ENCODE data around the gene SH3D19.
"Not testable (repeated sequence)": the region's sequence is repeated elsewhere in the genome, so short reads cannot be mapped to it uniquely, and the experiment has no call there.

Gene SH3D19

DNA sequence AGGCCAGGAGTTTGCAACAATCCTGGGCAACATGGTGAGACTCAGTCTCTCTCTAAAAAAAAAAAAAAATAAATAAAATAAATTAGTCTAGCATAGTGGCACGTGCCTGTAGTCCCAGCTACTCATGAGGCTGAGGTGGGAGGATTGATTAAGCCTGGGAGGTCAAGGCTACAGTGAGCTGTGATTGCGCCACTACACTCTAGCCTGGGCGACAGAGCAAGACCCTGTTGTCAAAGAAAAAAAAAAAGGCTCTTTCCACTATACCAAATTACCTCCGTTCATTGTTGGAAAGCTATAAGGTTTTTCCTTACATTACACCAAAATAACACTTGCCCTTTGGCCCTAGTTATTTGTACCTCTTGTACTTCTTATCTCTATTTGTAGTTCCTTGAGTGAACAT lies 58.3 kb downstream of the SH3D19 start:
- no peak for FAIRE-seq

DNA sequence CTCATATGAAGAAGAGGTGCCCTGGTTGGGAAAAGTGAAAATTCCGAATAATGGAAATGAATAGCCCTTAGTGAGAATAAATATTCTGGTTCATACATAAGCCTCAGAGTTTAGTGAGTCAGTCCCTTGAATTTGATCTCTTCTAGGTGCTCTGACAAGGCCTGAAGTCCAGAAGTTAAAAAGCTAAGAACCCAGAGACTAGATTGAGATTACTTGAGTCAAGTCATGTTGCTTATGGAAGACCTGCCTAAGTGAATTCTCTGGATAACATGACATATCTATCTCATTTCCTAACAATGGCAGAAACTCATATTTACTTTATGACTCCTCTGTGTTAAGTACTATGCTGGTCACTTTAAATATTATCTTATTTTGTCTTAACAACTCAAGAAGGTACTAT lies 58.9 kb downstream of the SH3D19 start:
- no peak for FAIRE-seq

- FAIRE-seq = no peak
Measured at GRCh38 chr4:151263455-151263854, 62.0 kb downstream of the SH3D19 start.

DNA sequence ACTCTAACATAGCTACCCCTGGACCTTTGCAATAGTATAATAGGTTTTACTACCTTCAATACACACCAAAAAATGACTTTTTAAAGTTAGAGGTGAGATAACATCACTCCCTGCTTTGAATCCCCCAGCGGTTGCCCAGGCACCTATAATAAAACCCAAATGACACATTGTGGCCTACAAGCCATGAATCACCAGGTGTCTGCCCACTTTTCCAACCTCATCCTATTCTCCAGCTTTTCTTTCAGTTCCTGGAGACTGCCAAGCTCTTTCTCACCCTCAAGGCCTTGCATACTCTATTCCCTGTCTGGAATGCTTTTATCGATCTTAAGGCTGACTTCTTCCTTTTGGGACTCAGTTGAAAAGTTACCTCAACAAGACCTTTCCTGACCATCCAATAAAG lies 64.9 kb downstream of the SH3D19 start:
- no peak for FAIRE-seq

GRCh38 chr4:151259752-151260151 lies 65.7 kb downstream of the SH3D19 start:
- FAIRE-seq = no peak

DNA sequence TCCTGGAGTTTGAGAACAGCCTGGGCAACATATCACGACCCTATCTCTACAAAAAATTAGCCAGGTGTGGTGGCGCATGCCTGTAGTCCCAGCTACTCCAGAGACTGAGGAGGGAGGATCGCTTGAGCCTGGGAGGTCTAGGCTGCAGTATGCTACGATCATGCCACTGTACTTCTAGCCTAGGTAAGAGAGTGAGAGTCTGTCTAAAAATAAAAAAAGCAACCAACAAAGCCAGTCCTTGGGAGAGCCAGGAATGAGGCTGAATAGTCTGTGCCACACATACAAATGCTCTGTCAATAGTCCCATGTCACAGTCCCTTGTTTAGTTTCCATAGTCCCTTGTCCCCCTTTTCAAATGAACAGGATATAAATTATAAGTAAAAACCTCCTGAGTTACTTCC lies 67.7 kb downstream of the SH3D19 start:
- FAIRE-seq = no peak

GRCh38 chr4:151256134-151256533 lies 69.3 kb downstream of the SH3D19 start:
- no peak for FAIRE-seq

- not testable (repeated sequence) for FAIRE-seq
Measured at GRCh38 chr4:151255680-151256079, 69.7 kb downstream of the SH3D19 start.

DNA sequence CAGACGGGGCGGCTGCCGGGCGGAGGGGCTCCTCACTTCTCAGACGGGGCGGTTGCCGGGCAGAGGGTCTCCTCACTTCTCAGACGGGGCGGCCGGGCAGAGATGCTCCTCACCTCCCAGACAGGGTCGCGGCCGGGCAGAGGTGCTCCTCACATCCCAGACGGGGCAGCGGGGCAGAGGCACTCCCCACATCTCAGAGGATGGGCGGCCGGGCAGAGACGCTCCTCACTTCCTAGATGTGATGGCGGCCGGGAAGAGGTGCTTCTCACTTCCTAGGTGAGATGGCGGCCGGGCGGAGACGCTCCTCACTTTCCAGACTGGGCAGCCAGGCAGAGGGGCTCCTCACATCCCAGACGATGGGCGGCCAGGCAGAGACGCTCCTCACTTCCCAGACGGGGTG lies 70.2 kb downstream of the SH3D19 start:
- not testable (repeated sequence) for FAIRE-seq

DNA sequence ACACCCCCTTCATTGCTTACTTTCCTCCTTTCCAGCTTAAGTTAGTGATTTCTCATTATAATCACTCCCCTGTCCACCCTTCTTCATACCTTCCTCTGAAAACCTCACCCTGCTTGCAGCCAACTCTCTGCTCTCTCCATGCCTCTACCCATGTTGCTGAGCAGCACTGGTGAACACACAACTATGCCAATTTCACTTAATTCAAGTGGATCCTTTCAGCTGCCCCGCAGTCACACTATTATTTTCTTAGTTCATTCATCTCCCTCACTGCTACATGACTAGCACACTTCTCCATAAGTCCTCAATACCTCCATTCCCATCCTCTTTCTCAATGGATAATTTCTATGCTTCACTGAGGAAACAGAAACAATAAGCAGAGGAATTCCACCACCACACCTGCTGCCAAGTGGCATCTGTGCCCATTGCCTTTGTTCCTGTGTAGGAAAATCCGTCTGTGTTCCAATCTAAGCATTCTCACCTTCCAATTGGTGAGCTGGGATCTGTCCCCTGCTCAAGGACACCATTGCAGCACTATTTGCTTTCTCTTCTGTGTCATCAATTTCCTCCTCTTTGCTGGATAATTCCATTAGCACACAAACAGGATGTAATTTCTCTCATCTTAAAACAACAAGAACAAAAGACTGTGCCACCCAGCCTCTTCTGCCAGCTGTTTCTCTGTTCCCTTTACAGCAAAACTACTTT lies 73.7 kb downstream of the SH3D19 start:
- FAIRE-seq = no peak

DNA sequence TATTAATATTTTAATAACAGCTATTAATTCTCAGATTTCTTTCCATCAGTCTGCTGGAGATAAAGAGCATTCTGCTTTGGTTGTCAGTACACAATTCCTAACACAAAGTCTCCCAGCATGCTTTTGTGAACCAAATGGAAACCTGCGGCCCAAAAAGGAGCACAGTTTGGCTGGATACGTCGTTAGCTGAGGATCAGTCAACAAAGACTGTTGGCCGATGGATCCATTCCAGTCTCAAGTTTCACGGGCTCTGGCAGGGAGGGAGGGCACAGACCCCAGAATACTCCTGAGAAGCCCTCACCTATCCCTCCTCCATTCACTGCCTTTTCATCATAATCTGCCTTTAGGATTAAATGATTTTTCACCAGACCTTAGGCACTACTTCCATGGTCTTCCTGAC lies 74.7 kb downstream of the SH3D19 start:
- no peak for FAIRE-seq

DNA sequence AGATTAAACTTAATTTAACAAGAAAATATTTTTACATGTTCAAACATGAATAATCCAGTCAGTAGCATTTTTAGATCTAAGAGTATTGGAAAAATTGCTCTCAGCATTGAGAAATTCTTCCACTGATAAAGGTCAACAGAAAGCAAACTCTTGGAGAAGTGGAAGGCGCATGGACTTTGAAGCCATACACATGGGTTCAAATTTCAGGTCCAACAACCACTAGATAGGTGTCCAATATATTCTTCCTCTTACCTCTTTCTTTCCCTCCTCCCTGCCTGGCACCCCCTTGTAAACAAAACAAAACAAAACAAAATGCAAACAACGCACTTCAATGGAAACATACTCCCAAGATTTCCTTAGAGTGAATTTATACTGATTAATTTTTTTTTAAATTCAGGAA lies 76.9 kb downstream of the SH3D19 start:
- FAIRE-seq = no peak

DNA sequence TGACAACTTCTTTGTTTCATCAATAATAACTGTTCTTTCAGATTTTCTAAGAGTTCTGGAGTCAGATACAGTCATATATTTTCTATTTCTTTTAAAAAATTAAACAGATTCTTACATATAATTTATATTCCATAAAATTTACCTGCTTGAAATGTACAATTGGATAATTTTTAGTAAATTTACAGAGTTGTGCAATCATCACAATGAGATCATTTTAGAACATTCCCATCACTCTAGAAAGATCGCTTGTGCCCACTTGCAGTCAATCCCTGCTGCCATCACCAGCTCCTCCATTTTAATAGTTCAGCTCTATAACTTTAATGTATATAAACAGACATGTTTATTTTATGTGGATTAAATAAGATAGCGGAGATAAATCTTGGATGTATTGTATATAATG lies 78.0 kb downstream of the SH3D19 start:
- no peak for FAIRE-seq

DNA sequence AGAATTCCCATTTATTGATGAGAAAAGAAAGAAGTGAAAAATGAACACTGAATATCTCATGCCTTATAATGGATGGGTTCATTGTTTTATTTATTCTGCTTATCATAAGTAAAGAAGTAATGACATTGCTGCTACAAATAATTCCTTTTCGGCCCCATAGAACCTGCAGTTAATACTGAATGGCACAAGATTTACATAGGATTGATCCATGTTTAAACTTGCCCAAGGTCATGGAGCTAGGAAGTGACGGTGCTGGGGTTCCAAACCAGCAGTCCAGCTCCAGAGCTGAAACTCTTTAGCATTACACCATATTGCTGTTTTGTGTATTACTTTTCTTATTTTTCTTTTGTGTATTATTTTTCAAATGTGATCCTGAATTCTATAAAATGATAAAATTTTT lies 78.7 kb downstream of the SH3D19 start:
- no peak for FAIRE-seq

DNA sequence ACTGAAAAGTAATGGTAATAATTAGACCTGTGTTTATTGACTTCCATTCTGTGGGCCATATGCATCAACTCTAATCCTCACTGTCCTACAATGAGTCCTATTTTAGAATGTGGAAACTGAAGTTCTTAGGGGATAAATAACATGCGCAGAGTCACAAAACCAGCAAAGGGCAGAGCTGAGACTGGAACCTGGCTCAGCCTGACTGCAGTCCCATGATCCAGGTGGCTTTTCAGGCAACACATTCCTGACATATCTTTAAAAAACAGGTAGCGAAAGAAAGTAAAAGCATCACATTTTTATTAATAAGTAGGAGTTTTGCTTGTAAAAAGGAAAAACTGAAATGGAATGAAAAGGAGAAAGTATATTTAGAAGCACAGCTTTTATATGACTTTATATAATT lies 83.1 kb downstream of the SH3D19 start:
- no peak for FAIRE-seq

- no peak for FAIRE-seq
Measured at GRCh38 chr4:151239608-151240007, 85.8 kb downstream of the SH3D19 start.

DNA sequence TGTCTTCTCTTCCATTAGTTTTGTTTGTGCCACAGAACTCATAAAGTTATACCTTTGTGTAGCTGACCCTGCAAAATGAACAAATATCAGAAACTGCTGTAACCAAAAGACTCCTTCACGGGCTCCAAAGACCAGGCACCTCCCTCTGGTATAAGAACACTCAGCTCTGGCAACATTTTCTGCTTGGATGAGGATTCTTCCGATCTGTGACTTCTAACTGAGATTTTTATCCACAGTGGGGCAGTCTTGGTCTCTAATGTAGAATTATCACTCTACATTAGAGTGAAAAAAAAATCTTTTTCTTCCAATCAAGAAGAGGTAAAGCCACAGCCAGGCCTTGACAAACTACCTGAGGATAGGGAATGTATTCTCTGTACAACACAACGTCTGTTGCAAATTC lies 86.9 kb downstream of the SH3D19 start:
- no peak for FAIRE-seq

DNA sequence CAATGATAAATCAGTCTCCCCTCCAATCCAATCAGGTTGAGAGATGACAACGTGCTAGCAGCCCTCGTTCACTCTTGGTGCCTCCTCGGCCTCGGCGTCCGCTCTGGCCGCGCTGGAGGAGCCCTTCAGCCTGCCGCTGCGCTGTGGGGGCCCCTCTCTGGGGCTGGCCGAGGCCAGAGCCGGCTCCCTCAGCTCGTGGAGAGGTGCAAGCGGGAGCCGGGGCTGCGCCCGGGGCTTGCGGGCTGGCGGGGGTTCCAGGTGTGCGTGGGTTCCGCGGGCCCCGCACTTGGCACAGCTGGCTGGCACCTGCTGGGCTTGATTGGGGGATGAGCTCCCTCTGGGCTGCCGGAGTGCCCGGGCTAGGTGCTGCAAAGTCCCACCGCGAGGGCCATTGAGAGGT lies 89.4 kb downstream of the SH3D19 start:
- FAIRE-seq = no peak

- not testable (repeated sequence) for FAIRE-seq
Measured at GRCh38 chr4:151235373-151235772, 90.0 kb downstream of the SH3D19 start.

- no peak for FAIRE-seq
Measured at GRCh38 chr4:151233600-151233999, 91.8 kb downstream of the SH3D19 start.

DNA sequence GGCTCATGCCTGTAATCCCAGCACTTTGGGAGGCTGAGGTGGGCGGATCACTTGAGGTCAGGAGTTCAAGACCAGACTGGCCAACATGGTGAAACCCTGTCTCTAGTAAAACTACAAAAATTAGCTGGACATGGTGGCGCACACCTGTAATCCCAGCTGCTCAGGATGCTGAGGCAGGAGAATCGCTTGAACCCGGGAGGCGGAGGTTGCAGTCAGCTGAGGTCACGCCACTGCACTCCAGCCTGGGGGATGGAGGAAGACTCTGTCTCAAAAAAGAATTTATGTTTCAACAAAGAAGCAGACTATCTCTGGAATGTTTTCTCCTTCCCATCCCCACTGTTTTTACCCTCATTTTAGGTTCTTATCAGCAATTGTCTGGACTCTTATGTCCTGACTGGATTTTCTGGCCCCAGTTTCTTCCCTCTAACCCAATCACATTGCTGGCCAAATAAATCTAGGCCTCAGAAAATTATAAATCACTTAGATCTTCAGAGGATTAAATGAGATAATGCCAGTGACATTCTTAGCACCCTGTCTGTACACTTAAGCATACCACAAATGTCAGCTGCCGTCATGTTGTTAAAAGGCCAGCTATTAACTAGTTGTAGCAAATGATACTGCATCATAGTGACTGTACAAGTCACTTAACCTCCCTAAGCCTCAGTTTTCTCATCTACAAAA lies 93.3 kb downstream of the SH3D19 start:
- no peak for FAIRE-seq

DNA sequence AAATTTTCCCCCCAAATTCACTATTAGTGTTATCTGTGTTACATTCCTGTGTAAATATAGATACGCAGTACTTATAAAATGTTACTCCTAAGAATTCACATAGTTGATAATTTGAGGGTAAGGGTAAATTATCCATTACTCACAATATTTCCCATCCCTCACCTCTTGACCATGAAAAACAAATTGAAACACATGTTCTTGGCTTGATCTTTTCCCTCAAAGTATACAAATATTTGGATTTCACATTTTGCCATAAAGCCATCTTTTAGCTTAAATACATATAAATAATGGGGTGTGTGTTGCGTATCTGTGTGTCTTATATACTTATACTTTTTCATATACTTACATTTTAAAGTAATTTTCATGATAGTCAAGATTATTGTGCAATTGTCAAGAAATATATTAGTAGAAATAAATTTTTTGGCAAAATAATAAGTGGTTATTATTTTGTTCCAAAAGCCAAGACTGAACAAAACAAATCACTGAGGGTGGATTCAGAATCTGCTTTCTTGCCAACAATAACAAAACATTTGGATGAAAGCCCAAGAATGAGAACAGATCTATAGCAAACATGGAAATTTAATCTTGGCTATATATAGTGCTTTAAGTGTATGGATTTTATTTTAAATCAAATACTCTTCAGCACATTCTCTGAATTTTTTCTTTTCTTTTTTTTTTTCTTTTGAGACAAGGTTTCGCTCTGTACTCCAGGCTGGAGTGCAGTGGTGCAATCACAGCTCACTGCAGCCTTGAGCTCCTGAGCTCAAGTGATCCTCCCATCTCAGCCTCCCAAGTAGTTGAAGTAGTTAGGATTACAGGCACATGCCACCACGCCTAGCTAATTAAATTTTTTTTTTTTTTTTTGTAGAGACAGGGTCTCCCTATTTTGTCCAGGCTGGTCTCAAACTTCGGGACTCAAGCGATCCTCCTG lies 97.0 kb downstream of the SH3D19 start:
- no peak for FAIRE-seq

GRCh38 chr4:151227731-151228130 lies 97.7 kb downstream of the SH3D19 start:
- no peak for FAIRE-seq

DNA sequence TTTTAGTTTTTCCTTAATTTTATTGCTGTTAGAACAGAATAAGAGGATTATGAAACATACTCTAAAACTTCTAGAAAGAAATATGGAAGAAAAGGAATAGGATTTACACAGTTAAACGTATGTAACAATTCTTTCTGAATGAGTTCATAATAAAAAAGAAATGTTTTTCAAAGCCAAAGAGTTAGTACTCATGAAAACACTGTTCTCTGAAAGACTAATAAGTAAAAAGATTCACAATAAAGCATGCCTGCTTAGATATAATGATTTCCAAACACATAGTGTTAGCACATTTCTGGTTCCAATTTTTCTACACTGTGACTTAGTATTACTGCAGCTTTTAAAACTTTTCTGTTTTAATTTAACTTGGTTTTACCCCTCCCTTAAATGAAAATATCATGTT lies 98.2 kb downstream of the SH3D19 start:
- no peak for FAIRE-seq

Data from colon (tissue), 2 donors.